GM23338 (cell line): ENCODE data around the gene SMARCC2. TPM values are rescaled to one million over a fixed set of nuclear protein-coding genes. Genes with fewer than 3 reads are reported as not detected.

Experiments used
- ATAC-seq: fragments of 200-7000 bp; cut with Tn5 transposase; 3 replicates; pipeline ENCODE4 v1.9.1; 2020
- DNase-seq: peaks from one replicate; pipeline ENCODE4 v3.0.0-alpha.2; 2015; ENCODE audit warnings: low spot score
- H2AFZ ChIP-seq: fragments of 200-600 bp; sonication (generic); 2 replicates; pipeline ENCODE4 v1.8.0; 2016; ENCODE audit warnings: antibody characterized with exemption, mild to moderate bottlenecking, moderate library complexity
- H3F3A ChIP-seq: fragments of 200-600 bp; sonication (generic); replicated peaks from 2 replicates; pipeline ENCODE4 v1.8.0; 2017; ENCODE audit warnings: antibody characterized with exemption, mixed run types, low read depth
- H3K27ac ChIP-seq: fragments of 200-600 bp; sonication (generic); 2 replicates; pipeline ENCODE4 v1.6.1; 2016; ENCODE audit warnings: low read depth
- H3K27me3 ChIP-seq: fragments of 200-600 bp; sonication (generic); 2 replicates; pipeline ENCODE4 v1.8.0; 2016; ENCODE audit warnings: mild to moderate bottlenecking, mixed run types, moderate library complexity; ENCODE audit not compliant: insufficient read depth
- H3K36me3 ChIP-seq: fragments of 200-600 bp; sonication (generic); 2 replicates; pipeline ENCODE4 v1.8.0; 2016; ENCODE audit warnings: mild to moderate bottlenecking; ENCODE audit not compliant: insufficient read depth
- H3K4me1 ChIP-seq: fragments of 200-600 bp; sonication (generic); 2 replicates; pipeline ENCODE4 v1.8.0; 2016; ENCODE audit warnings: mild to moderate bottlenecking, moderate library complexity; ENCODE audit not compliant: insufficient read depth
- H3K4me2 ChIP-seq: fragments of 200-600 bp; sonication (generic); 2 replicates; pipeline ENCODE4 v1.7.1; 2017; ENCODE audit warnings: mixed run types
- H3K4me3 ChIP-seq: fragments of 200-600 bp; sonication (generic); 2 replicates; pipeline ENCODE4 v1.6.1; 2016; ENCODE audit warnings: mixed run types
- H3K79me2 ChIP-seq: fragments of 200-600 bp; sonication (generic); replicated peaks from 2 replicates; pipeline ENCODE4 v1.8.0; 2017; ENCODE audit warnings: mild to moderate bottlenecking; ENCODE audit not compliant: insufficient read depth
- H3K9me2 ChIP-seq: fragments of 200-600 bp; sonication (generic); 2 replicates; pipeline ENCODE4 v1.8.0; 2017; ENCODE audit not compliant: insufficient read depth
- H4K20me1 ChIP-seq: fragments of 200-600 bp; sonication (generic); replicated peaks from 2 replicates; pipeline ENCODE4 v1.8.0; 2017; ENCODE audit warnings: mild to moderate bottlenecking; ENCODE audit not compliant: insufficient read depth
- H3K27ac Mint-ChIP-seq: 2 replicates; pipeline ENCODE4 v1.8.0; 2020; ENCODE audit warnings: inconsistent platforms, mild to moderate bottlenecking, moderate library complexity, mixed read lengths
- H3K27me3 Mint-ChIP-seq: 3 replicates; pipeline ENCODE4 v1.8.0; 2022; ENCODE audit warnings: low read depth, mild to moderate bottlenecking, moderate library complexity, mixed read lengths, inconsistent platforms; ENCODE audit not compliant: insufficient read depth, poor library complexity
- H3K36me3 Mint-ChIP-seq: 3 replicates; pipeline ENCODE4 v1.8.0; 2021; ENCODE audit warnings: low read depth, mild to moderate bottlenecking, inconsistent platforms, moderate library complexity, mixed read lengths
- H3K4me1 Mint-ChIP-seq: 3 replicates; pipeline ENCODE4 v1.8.0; 2020; ENCODE audit warnings: mild to moderate bottlenecking, inconsistent platforms, mixed read lengths
- H3K4me3 Mint-ChIP-seq: 3 replicates; pipeline ENCODE4 v1.8.0; 2021; ENCODE audit warnings: moderate library complexity, mild to moderate bottlenecking, inconsistent platforms, mixed read lengths
- H3K9me3 Mint-ChIP-seq: 3 replicates; pipeline ENCODE4 v1.8.0; 2020; ENCODE audit warnings: moderate library complexity, mild to moderate bottlenecking, inconsistent platforms, mixed read lengths
- EZH2 ChIP-seq: fragments of 200-600 bp; sonication (generic); IDR thresholded peaks from one replicate; pipeline ENCODE4 v1.8.0; 2017; ENCODE audit warnings: antibody characterized with exemption, mild to moderate bottlenecking, low read depth; ENCODE audit not compliant: unreplicated experiment
- POLR2AphosphoS5 ChIP-seq: IDR thresholded peaks from 2 replicates; pipeline ENCODE4 v1.6.1; 2016; ENCODE audit warnings: antibody characterized with exemption, low read depth
- ZNF114 ChIP-seq: fragments of 250-450 bp; sonication (Bioruptor Pico); IDR thresholded peaks from 2 replicates; pipeline ENCODE4 v1.5.0; 2020; ENCODE audit warnings: mild to moderate bottlenecking, moderate library complexity
- ZNF331 ChIP-seq: fragments of 250-450 bp; sonication (Bioruptor Pico); IDR thresholded peaks from 2 replicates; pipeline ENCODE4 v1.5.0; 2020; ENCODE audit warnings: low read depth, mild to moderate bottlenecking, moderate library complexity
- polyA plus RNA-seq: library from polyadenylated mRNA; unstranded; fragments of >200 nt; fragmentation: Nextera tagmentation; extraction: Ambion mirVana; gene quantifications from 2 replicates; pipeline ENCODE4 v1.2.1, GENCODE V29; 2016
- total RNA-seq: library from RNA; depleted of rRNA; stranded (reverse); fragments of >200 nt; shearing (Covaris generic); gene quantifications from 2 replicates; pipeline ENCODE4 v1.2.3, GENCODE V29; 2014
- TF ChIP-seq, protein P1 (sequence below): fragments of 250-450 bp; sonication (Bioruptor Pico); IDR thresholded peaks from 2 replicates; pipeline ENCODE4 v1.5.0; 2020; ENCODE audit warnings: mild to moderate bottlenecking, moderate library complexity
- TF ChIP-seq, protein P2 (sequence below), 2 experiments: fragments of 200-600 bp in 1 of 2; sonication (generic) in 1 of 2; conservative IDR thresholded peaks; 2 replicates each; pipeline versions ENCODE4 v1.5.1 to v1.6.1; 2016 to 2017; ENCODE audit warnings: antibody characterized with exemption in 2 of 2, low read depth in 2 of 2, mild to moderate bottlenecking in 2 of 2, moderate library complexity in 1 of 2
- TF ChIP-seq, protein P3 (sequence below): IDR thresholded peaks from one replicate; pipeline ENCODE4 v1.6.1; 2018; ENCODE audit warnings: antibody characterized with exemption; ENCODE audit not compliant: unreplicated experiment
- TF ChIP-seq, protein P4 (sequence below): IDR thresholded peaks from 2 replicates; pipeline ENCODE4 v1.6.1; 2016; ENCODE audit warnings: antibody characterized with exemption

Gene SMARCC2
- total and polyA plus RNA-seq, 2 experiments from 2014 or later = 40.4 to 68.3 TPM

DNA sequence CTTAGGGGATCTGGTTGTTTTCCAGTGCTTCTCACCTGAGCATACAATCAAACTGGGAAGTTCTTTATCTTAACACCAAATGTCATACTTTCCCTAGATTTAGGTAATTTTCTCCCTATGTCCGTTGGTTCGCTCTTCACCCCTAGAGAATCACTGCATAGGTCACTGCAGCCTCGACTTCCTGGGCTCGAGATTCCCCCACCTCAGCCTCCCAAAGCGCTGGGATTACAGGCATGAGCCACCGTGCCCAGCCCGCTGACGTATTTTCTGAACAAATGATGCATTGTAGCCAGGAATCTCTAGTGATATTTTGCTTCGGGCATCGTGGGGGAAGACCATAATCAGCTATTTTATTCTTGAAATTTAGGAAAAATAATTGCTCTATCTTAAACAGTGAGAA lies 74.0 kb downstream of the SMARCC2 start:
- TF ChIP-seq, protein P1, sequence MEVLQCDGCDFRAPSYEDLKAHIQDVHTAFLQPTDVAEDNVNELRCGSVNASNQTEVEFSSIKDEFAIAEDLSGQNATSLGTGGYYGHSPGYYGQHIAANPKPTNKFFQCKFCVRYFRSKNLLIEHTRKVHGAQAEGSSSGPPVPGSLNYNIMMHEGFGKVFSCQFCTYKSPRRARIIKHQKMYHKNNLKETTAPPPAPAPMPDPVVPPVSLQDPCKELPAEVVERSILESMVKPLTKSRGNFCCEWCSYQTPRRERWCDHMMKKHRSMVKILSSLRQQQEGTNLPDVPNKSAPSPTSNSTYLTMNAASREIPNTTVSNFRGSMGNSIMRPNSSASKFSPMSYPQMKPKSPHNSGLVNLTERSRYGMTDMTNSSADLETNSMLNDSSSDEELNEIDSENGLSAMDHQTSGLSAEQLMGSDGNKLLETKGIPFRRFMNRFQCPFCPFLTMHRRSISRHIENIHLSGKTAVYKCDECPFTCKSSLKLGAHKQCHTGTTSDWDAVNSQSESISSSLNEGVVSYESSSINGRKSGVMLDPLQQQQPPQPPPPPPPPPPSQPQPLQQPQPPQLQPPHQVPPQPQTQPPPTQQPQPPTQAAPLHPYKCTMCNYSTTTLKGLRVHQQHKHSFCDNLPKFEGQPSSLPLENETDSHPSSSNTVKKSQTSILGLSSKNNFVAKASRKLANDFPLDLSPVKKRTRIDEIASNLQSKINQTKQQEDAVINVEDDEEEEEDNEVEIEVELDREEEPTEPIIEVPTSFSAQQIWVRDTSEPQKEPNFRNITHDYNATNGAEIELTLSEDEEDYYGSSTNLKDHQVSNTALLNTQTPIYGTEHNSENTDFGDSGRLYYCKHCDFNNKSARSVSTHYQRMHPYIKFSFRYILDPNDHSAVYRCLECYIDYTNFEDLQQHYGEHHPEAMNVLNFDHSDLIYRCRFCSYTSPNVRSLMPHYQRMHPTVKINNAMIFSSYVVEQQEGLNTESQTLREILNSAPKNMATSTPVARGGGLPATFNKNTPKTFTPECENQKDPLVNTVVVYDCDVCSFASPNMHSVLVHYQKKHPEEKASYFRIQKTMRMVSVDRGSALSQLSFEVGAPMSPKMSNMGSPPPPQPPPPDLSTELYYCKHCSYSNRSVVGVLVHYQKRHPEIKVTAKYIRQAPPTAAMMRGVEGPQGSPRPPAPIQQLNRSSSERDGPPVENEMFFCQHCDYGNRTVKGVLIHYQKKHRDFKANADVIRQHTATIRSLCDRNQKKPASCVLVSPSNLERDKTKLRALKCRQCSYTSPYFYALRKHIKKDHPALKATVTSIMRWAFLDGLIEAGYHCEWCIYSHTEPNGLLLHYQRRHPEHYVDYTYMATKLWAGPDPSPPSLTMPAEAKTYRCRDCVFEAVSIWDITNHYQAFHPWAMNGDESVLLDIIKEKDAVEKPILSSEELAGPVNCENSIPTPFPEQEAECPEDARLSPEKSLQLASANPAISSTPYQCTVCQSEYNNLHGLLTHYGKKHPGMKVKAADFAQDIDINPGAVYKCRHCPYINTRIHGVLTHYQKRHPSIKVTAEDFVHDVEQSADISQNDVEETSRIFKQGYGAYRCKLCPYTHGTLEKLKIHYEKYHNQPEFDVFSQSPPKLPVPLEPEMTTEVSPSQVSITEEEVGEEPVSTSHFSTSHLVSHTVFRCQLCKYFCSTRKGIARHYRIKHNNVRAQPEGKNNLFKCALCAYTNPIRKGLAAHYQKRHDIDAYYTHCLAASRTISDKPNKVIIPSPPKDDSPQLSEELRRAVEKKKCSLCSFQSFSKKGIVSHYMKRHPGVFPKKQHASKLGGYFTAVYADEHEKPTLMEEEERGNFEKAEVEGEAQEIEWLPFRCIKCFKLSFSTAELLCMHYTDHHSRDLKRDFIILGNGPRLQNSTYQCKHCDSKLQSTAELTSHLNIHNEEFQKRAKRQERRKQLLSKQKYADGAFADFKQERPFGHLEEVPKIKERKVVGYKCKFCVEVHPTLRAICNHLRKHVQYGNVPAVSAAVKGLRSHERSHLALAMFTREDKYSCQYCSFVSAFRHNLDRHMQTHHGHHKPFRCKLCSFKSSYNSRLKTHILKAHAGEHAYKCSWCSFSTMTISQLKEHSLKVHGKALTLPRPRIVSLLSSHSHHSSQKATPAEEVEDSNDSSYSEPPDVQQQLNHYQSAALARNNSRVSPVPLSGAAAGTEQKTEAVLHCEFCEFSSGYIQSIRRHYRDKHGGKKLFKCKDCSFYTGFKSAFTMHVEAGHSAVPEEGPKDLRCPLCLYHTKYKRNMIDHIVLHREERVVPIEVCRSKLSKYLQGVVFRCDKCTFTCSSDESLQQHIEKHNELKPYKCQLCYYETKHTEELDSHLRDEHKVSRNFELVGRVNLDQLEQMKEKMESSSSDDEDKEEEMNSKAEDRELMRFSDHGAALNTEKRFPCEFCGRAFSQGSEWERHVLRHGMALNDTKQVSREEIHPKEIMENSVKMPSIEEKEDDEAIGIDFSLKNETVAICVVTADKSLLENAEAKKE (CRISPR knock-in tag) = no peak
- no peak for TF ChIP-seq EZH2
- TF ChIP-seq, protein P2, sequence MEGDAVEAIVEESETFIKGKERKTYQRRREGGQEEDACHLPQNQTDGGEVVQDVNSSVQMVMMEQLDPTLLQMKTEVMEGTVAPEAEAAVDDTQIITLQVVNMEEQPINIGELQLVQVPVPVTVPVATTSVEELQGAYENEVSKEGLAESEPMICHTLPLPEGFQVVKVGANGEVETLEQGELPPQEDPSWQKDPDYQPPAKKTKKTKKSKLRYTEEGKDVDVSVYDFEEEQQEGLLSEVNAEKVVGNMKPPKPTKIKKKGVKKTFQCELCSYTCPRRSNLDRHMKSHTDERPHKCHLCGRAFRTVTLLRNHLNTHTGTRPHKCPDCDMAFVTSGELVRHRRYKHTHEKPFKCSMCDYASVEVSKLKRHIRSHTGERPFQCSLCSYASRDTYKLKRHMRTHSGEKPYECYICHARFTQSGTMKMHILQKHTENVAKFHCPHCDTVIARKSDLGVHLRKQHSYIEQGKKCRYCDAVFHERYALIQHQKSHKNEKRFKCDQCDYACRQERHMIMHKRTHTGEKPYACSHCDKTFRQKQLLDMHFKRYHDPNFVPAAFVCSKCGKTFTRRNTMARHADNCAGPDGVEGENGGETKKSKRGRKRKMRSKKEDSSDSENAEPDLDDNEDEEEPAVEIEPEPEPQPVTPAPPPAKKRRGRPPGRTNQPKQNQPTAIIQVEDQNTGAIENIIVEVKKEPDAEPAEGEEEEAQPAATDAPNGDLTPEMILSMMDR (conservative IDR thresholded peaks at IDR 0.05; ENCODE audit: low read depth in 2 of 2) = no peak
- no peak for TF ChIP-seq ZNF114
- TF ChIP-seq POLR2AphosphoS5 = no peak
- TF ChIP-seq, protein P3, sequence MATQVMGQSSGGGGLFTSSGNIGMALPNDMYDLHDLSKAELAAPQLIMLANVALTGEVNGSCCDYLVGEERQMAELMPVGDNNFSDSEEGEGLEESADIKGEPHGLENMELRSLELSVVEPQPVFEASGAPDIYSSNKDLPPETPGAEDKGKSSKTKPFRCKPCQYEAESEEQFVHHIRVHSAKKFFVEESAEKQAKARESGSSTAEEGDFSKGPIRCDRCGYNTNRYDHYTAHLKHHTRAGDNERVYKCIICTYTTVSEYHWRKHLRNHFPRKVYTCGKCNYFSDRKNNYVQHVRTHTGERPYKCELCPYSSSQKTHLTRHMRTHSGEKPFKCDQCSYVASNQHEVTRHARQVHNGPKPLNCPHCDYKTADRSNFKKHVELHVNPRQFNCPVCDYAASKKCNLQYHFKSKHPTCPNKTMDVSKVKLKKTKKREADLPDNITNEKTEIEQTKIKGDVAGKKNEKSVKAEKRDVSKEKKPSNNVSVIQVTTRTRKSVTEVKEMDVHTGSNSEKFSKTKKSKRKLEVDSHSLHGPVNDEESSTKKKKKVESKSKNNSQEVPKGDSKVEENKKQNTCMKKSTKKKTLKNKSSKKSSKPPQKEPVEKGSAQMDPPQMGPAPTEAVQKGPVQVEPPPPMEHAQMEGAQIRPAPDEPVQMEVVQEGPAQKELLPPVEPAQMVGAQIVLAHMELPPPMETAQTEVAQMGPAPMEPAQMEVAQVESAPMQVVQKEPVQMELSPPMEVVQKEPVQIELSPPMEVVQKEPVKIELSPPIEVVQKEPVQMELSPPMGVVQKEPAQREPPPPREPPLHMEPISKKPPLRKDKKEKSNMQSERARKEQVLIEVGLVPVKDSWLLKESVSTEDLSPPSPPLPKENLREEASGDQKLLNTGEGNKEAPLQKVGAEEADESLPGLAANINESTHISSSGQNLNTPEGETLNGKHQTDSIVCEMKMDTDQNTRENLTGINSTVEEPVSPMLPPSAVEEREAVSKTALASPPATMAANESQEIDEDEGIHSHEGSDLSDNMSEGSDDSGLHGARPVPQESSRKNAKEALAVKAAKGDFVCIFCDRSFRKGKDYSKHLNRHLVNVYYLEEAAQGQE = no peak
- TF ChIP-seq, protein P4, sequence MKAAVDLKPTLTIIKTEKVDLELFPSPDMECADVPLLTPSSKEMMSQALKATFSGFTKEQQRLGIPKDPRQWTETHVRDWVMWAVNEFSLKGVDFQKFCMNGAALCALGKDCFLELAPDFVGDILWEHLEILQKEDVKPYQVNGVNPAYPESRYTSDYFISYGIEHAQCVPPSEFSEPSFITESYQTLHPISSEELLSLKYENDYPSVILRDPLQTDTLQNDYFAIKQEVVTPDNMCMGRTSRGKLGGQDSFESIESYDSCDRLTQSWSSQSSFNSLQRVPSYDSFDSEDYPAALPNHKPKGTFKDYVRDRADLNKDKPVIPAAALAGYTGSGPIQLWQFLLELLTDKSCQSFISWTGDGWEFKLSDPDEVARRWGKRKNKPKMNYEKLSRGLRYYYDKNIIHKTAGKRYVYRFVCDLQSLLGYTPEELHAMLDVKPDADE = no peak
- TF ChIP-seq ZNF331 (CRISPR knock-in tag) = no peak

More for the DNA sequence above, 74.0 kb downstream of the SMARCC2 start:
- H3K4me1 ChIP-seq = peaks cover 10% of the 10 kb centered on the region
- peaks cover 21% of the 10 kb centered on the region for H3K36me3 ChIP-seq
- H2AFZ ChIP-seq = peak overlapping the region; percentile 6
- H3K27me3 ChIP-seq = no peaks in the 10 kb centered on the region
- ATAC-seq (no peak), DNase-seq (peak; percentile 42)
- H3K27ac Mint-ChIP-seq = peak overlapping the region; percentile 100
- peak overlapping the region; percentile 96; the same call in 1 of the 2 replicates for H3K27ac ChIP-seq
- H4K20me1 ChIP-seq = no peaks in the 10 kb centered on the region
- peaks cover 35% of the 10 kb centered on the region for H3F3A ChIP-seq
- peaks cover 6% of the 10 kb centered on the region; the same call in 2 of the 3 replicates for H3K9me3 Mint-ChIP-seq
- no peaks in the 10 kb centered on the region for H3K9me2 ChIP-seq
- H3K79me2 ChIP-seq = peaks cover 12% of the 10 kb centered on the region
- H3K27me3 Mint-ChIP-seq = peaks cover 22% of the 10 kb centered on the region
- peak overlapping the region; percentile 86 for H3K4me3 ChIP-seq
- H3K4me3 Mint-ChIP-seq = peak overlapping the region; percentile 94
- H3K4me1 Mint-ChIP-seq = peaks cover 19% of the 10 kb centered on the region
- H3K4me2 ChIP-seq = peak overlapping the region; percentile 90
- H3K36me3 Mint-ChIP-seq = peaks cover 61% of the 10 kb centered on the region
